HL-60 (cell line): ENCODE measurements around the gene GP2.

Experiments used
- DNase-seq, 2 experiments: peaks; one replicate each; pipeline ENCODE4 v3.0.0-alpha.2; 2010 to 2020; ENCODE audit warnings: low read depth in 1 of 2, low spot score in 1 of 2
- H3K27ac ChIP-seq: fragments of 250-450 bp; sonication (Bioruptor Pico); replicated peaks from 2 replicates; pipeline ENCODE4 v1.5.1; 2020; ENCODE audit warnings: mild to moderate bottlenecking, moderate library complexity
- H3K27me3 ChIP-seq: fragments of 250-450 bp; sonication (Bioruptor Pico); 2 replicates; pipeline ENCODE4 v1.5.1; 2021; ENCODE audit warnings: mild to moderate bottlenecking, moderate library complexity; ENCODE audit not compliant: insufficient read depth, poor library complexity, severe bottlenecking
- H3K4me3 ChIP-seq: replicated peaks from 2 replicates; pipeline ENCODE4 v1.5.1; 2011; ENCODE audit warnings: mild to moderate bottlenecking, control low read depth, low read length; ENCODE audit not compliant: insufficient read depth
- GABPA ChIP-seq: IDR thresholded peaks from 2 replicates; pipeline ENCODE4 v1.6.1; 2012; ENCODE audit warnings: low read depth
- POLR2AphosphoS5 ChIP-seq: IDR thresholded peaks from 2 replicates; pipeline ENCODE4 v1.6.1; 2012; ENCODE audit warnings: low read depth
- REST ChIP-seq: IDR thresholded peaks from 2 replicates; pipeline ENCODE4 v1.6.1; 2012; ENCODE audit warnings: low read depth; ENCODE audit not compliant: insufficient replicate concordance
- SPI1 ChIP-seq: IDR thresholded peaks from 2 replicates; pipeline ENCODE4 v1.6.1; 2012; ENCODE audit warnings: low read depth, mild to moderate bottlenecking, borderline replicate concordance
- TF ChIP-seq, protein P1 (sequence below): IDR thresholded peaks from one replicate; pipeline ENCODE4 v1.5.1; 2011; ENCODE audit warnings: low read length, control low read depth, inconsistent platforms; ENCODE audit not compliant: insufficient read depth

Gene GP2

DNA sequence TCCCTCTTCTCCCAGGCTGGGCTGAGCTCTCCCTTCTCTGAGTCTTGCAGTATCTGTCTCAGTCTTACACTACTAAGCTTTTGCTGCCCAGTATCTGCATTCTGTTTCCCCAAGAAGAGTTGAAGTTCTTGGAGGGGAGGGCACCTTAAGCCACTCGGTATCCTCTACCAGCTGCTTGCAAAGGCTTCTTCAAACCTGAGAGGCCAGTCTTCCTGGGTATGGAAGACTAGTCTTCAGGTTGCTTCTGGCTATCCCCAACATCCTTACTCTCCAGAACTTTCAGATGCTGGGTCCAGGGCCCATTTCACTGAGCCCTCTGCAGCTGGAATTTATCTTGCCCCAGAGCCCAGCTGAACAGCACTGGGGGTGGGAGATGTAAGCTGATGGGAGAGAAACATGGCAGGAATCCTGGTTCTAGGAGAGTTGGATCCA lies 20.1 kb downstream of the GP2 start:
- TF ChIP-seq, protein P1, sequence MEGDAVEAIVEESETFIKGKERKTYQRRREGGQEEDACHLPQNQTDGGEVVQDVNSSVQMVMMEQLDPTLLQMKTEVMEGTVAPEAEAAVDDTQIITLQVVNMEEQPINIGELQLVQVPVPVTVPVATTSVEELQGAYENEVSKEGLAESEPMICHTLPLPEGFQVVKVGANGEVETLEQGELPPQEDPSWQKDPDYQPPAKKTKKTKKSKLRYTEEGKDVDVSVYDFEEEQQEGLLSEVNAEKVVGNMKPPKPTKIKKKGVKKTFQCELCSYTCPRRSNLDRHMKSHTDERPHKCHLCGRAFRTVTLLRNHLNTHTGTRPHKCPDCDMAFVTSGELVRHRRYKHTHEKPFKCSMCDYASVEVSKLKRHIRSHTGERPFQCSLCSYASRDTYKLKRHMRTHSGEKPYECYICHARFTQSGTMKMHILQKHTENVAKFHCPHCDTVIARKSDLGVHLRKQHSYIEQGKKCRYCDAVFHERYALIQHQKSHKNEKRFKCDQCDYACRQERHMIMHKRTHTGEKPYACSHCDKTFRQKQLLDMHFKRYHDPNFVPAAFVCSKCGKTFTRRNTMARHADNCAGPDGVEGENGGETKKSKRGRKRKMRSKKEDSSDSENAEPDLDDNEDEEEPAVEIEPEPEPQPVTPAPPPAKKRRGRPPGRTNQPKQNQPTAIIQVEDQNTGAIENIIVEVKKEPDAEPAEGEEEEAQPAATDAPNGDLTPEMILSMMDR: no peak
- TF ChIP-seq REST: no peak
- no peak for TF ChIP-seq SPI1
- TF ChIP-seq POLR2AphosphoS5: no peak
- no peak for TF ChIP-seq GABPA
- Histone ChIP-seq H3K27ac (no peak overlapping the region), H3K4me3 (no peak overlapping the region), H3K27me3 (no peaks in the 10 kb centered on the region)
- no peak for DNase-seq

- Histone ChIP-seq H3K27me3 (no peaks in the 10 kb centered on the region), H3K4me3 (no peak overlapping the region), H3K27ac (no peak overlapping the region)
- TF ChIP-seq GABPA (no peak), SPI1 (peak; percentile 14; the same call in 1 of the 2 replicates)
- no peak for DNase-seq
Measured at GRCh38 chr16:20306401-20306800, 20.9 kb downstream of the GP2 start.

GRCh38 chr16:20303012-20303411 lies 24.3 kb downstream of the GP2 start:
- H3K4me3 ChIP-seq: no peak overlapping the region
- TF ChIP-seq GABPA (no peak), POLR2AphosphoS5 (no peak), REST (no peak), SPI1 (no peak; the same call in 1 of the 2 replicates)
- TF ChIP-seq, protein P1: no peak
- no peak overlapping the region for H3K27ac ChIP-seq
- no peak for DNase-seq
- H3K27me3 ChIP-seq: no peaks in the 10 kb centered on the region

GRCh38 chr16:20302389-20302788 lies 24.9 kb downstream of the GP2 start:
- TF ChIP-seq REST (no peak), SPI1 (no peak), GABPA (no peak), POLR2AphosphoS5 (no peak)
- TF ChIP-seq, protein P1: no peak
- DNase-seq: no peak
- no peaks in the 10 kb centered on the region for H3K27me3 ChIP-seq

More at GRCh38 chr16:20302389-20302788, 24.9 kb downstream of the GP2 start:
- no peak overlapping the region for H3K27ac ChIP-seq
- no peak overlapping the region for H3K4me3 ChIP-seq
